Measurements from ENCODE around the gene KDM4C. TPM values are rescaled to one million over a fixed set of nuclear protein-coding genes. Genes with fewer than 3 reads are reported as not detected.

Gene KDM4C
- total and polyA plus RNA-seq, 2 of the 8 experiments (the other 6 are each of a cell fraction or from before 2014, with no cell fraction given) = 13.0 to 26.1 TPM

Small RNA genes lying within 50 kb of the gene (small RNA-seq; reads per million reads assigned to genes)
- gene SNRPEP2 (ENCODE audit: insufficient read depth) = not detected

Other genes with a start within 250 kb of the KDM4C start
- gene GLDC, start 112.2 kb upstream of the KDM4C start, total RNA-seq (2021; fragmentation: NEBNext Ultra II Directional; extraction: Animal tissue kit (Norgen Biotek cat#: 25700)) = 89.9 and 101 TPM in 2 replicates
- gene GLDC, start 112.2 kb upstream of the KDM4C start, polyA plus RNA-seq (2011; rRNA removed) = 44.9 and 48.8 TPM in 2 replicates

All from H1 (cell line).